Caco-2 (cell line): ENCODE measurements around the gene KRT20. TPM values are rescaled to one million over a fixed set of nuclear protein-coding genes. Genes with fewer than 3 reads are reported as not detected.

ENCODE experiments used
- BruUV-seq: library from RNA; stranded (reverse); fragments of 400-500 nt; replicated peaks from 2 replicates; lab custom pipeline; 2021; lab: Mats Ljungman, UMichigan
- CTCF ChIA-PET: fragments of 300-600 bp; sonication (Branson Sonifier 250); formaldehyde crosslinking; loops from one replicate; lab custom pipeline; 2022; ENCODE audit warnings: antibody characterized with exemption; lab: Charles Lee
- POLR2A ChIA-PET: fragments of 300-600 bp; sonication (Branson Sonifier 250); formaldehyde crosslinking; loops from one replicate; lab custom pipeline; 2022; ENCODE audit warnings: antibody characterized with exemption; lab: Charles Lee
- DNase-seq, 2 experiments: peaks; one replicate each; pipeline versions ENCODE4 v3.0.0 to v3.0.0-alpha.2; 2020 to 2022
- H3K27me3 ChIP-seq: replicated peaks from 2 replicates; pipeline ENCODE4 v1.6.0; 2011; ENCODE audit warnings: low read length; ENCODE audit not compliant: control insufficient read depth, insufficient read depth
- H3K36me3 ChIP-seq: 2 replicates; pipeline ENCODE4 v1.5.1; 2011; ENCODE audit warnings: low read length; ENCODE audit not compliant: control insufficient read depth, insufficient read depth
- H3K4me1 ChIP-seq: fragments of 250-450 bp; sonication (Bioruptor Pico); 2 replicates; pipeline ENCODE4 v1.5.1; 2020; ENCODE audit warnings: mild to moderate bottlenecking
- H3K4me3 ChIP-seq: 2 replicates; pipeline ENCODE4 v1.5.1; 2011; ENCODE audit warnings: low read depth, mild to moderate bottlenecking, control low read depth, low read length
- H3K9me3 ChIP-seq: fragments of 250-450 bp; sonication (Bioruptor Pico); 2 replicates; pipeline ENCODE4 v1.5.1; 2020; ENCODE audit warnings: mild to moderate bottlenecking, moderate library complexity
- H3K27ac Mint-ChIP-seq: one replicate; pipeline ENCODE4 v1.8.0; 2022; ENCODE audit warnings: mixed read lengths; ENCODE audit not compliant: unreplicated experiment
- H3K27me3 Mint-ChIP-seq: one replicate; pipeline ENCODE4 v1.8.0; 2022; ENCODE audit warnings: mixed read lengths; ENCODE audit not compliant: insufficient read depth, unreplicated experiment
- H3K36me3 Mint-ChIP-seq: one replicate; pipeline ENCODE4 v1.8.0; 2022; ENCODE audit warnings: mild to moderate bottlenecking, mixed read lengths; ENCODE audit not compliant: insufficient read depth, unreplicated experiment
- H3K4me1 Mint-ChIP-seq: one replicate; pipeline ENCODE4 v1.8.0; 2022; ENCODE audit warnings: low read depth, mixed read lengths; ENCODE audit not compliant: unreplicated experiment
- H3K4me3 Mint-ChIP-seq: one replicate; pipeline ENCODE4 v1.8.0; 2022; ENCODE audit warnings: mild to moderate bottlenecking, moderate library complexity, mixed read lengths; ENCODE audit not compliant: unreplicated experiment
- H3K9me3 Mint-ChIP-seq: one replicate; pipeline ENCODE4 v1.8.0; 2022; ENCODE audit warnings: mixed read lengths; ENCODE audit not compliant: unreplicated experiment
- intact Hi-C: fragments of 100-400 bp; cut with micrococcal nuclease; formaldehyde crosslinking; loops from one replicate; pipeline ENCODE4 v1.10.0; 2022; ENCODE audit not compliant: unreplicated experiment
- total RNA-seq: library from RNA; stranded (reverse); gene quantifications from 2 replicates; pipeline ENCODE4 v1.2.3, GENCODE V29; 2022
- TF ChIP-seq, protein P1 (sequence below), 2 experiments: fragments of 200-600 bp in 1 of 2; IDR thresholded peaks; 1 replicate in 1 of 2; 2 replicates in 1 of 2; pipeline versions ENCODE4 v1.5.1 to v1.8.0; 2011 to 2022; ENCODE audit warnings: antibody characterized with exemption in 1 of 2, control low read depth in 1 of 2, inconsistent platforms in 1 of 2, low read depth in 1 of 2, low read length in 1 of 2, mild to moderate bottlenecking in 1 of 2, moderate library complexity in 1 of 2; ENCODE audit not compliant: insufficient read depth in 1 of 2, severe bottlenecking in 1 of 2, unreplicated experiment in 1 of 2

KRT20 gene
- total RNA-seq, 1 experiment from 2014 or later = 1.0 TPM

DNA sequence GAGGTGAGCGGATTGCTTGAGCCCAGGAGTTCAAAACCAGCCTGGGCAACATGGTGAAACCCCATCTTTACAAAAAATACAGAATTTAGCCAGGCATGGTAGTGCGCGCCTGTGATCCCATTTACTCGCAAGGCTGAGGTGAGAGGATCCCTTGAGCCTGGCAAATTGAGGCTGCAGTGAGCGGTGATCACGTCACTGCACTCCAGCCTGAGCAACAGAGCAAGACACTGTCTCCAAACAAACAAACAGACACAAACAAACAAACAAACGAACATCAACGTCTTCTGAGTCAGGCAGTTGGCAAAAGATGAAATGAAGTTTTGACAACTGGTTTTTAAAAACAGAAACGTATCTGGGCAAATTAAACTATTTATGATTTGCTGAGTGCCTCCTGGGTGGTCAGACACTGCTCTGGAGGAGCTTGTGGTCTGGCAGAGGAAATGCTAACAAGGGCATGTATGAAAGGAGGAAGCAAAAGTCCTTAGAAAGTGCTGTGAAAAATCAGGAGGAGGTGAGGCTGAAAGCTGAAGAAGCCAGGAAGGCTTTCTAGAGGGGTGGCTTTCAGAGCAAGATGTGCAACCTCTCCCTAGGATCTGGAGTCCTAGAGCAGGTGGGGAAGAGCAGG lies 10.2 kb upstream of the KRT20 start:
- H3K27me3 ChIP-seq = no peaks in the 10 kb centered on the region
- ChIA-PET POLR2A (no interaction called here), CTCF (no interaction called here)
- DNase-seq = no peak
- TF ChIP-seq, protein P1, sequence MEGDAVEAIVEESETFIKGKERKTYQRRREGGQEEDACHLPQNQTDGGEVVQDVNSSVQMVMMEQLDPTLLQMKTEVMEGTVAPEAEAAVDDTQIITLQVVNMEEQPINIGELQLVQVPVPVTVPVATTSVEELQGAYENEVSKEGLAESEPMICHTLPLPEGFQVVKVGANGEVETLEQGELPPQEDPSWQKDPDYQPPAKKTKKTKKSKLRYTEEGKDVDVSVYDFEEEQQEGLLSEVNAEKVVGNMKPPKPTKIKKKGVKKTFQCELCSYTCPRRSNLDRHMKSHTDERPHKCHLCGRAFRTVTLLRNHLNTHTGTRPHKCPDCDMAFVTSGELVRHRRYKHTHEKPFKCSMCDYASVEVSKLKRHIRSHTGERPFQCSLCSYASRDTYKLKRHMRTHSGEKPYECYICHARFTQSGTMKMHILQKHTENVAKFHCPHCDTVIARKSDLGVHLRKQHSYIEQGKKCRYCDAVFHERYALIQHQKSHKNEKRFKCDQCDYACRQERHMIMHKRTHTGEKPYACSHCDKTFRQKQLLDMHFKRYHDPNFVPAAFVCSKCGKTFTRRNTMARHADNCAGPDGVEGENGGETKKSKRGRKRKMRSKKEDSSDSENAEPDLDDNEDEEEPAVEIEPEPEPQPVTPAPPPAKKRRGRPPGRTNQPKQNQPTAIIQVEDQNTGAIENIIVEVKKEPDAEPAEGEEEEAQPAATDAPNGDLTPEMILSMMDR (IDR thresholded peaks at IDR 0.05; ENCODE audit: insufficient read depth in 1 of 2, low read depth in 1 of 2, low read length in 1 of 2, severe bottlenecking in 1 of 2, unreplicated experiment in 1 of 2) = no peak
- peak overlapping the region; percentile 31 for H3K27ac Mint-ChIP-seq
- H3K4me1 ChIP-seq = peaks cover 6% of the 10 kb centered on the region
- H3K9me3 ChIP-seq = no peaks in the 10 kb centered on the region
- no peak overlapping the region for H3K4me3 ChIP-seq
- H3K4me3 Mint-ChIP-seq = no peak overlapping the region
- H3K36me3 ChIP-seq = no peaks in the 10 kb centered on the region
- no peaks in the 10 kb centered on the region for H3K36me3 Mint-ChIP-seq
- BruUV-seq = no TSS peak
- H3K27me3 Mint-ChIP-seq = no peaks in the 10 kb centered on the region
- intact Hi-C loops = no loop called here
- no peaks in the 10 kb centered on the region for H3K4me1 Mint-ChIP-seq
- no peaks in the 10 kb centered on the region for H3K9me3 Mint-ChIP-seq

DNA sequence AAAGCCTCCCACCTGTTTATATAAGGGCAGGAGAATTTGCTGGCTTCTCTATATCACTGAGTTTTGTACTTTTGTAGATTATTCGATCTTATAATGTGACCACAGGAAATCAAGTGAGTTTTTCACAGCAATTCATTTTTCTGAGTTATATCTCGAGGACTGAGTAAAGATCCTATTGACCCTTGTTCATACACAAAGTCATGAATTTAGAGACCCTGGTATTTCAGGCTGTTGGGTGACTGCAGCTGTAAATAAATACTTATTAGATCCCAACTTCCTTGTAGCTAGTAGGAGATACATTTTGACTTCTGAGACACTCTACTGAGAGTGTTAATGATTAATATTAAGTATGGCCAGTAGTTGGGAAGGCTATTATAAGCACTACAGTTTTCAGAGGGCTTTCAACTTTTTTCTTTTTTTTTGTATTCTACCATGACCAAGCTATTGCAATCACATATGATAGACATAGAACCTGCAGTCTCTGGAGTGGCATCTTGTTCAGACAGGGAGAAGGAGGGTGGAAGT lies 3.2 kb upstream of the KRT20 start:
- Mint-ChIP-seq H3K9me3 (no peaks in the 10 kb centered on the region), H3K27ac (no peak overlapping the region), H3K4me3 (no peak overlapping the region), H3K36me3 (no peaks in the 10 kb centered on the region), H3K4me1 (peaks cover 6% of the 10 kb centered on the region), H3K27me3 (no peaks in the 10 kb centered on the region)
- no peaks in the 10 kb centered on the region for H3K27me3 ChIP-seq
- no peak for DNase-seq
- H3K36me3 ChIP-seq = no peaks in the 10 kb centered on the region
- intact Hi-C loops = no loop called here
- CTCF ChIA-PET = no interaction called here
- POLR2A ChIA-PET = no interaction called here
- TF ChIP-seq, protein P1 (IDR thresholded peaks at IDR 0.05; ENCODE audit: insufficient read depth in 1 of 2, low read depth in 1 of 2, low read length in 1 of 2, severe bottlenecking in 1 of 2, unreplicated experiment in 1 of 2) = no peak
- no TSS peak for BruUV-seq
- 0 out of 2 replicates have a peak, but pooled peaks cover 5% of the 10 kb centered on the region for H3K4me1 ChIP-seq
- no peaks in the 10 kb centered on the region for H3K9me3 ChIP-seq
- no peak overlapping the region for H3K4me3 ChIP-seq

DNA sequence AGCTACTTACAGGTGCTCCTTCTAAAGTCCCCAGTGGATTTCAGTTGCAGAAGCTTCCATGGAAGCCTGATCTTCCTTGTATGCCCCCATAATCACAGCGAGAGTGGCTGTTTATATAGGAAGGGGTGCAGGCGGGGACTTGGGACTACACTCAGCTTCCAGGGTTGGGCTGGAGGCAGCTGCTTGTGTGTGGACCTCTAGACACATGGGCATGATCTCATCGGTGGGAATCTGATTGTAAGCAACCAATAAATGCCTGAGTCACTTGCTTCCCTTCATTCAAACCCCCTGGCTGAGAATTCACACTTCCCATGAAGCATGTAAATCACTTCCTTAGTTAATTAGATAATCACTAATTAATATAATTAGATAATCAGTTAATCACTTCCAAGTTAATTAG lies 1.0 kb upstream of the KRT20 start:
- BruUV-seq = no TSS peak

More for the DNA sequence above, 1.0 kb upstream of the KRT20 start:
- peaks cover 9% of the 10 kb centered on the region; the same call in 1 of the 2 replicates for H3K4me1 ChIP-seq
- H3K27me3 ChIP-seq = no peaks in the 10 kb centered on the region
- no peaks in the 10 kb centered on the region for H3K9me3 Mint-ChIP-seq
- no peaks in the 10 kb centered on the region for H3K9me3 ChIP-seq
- TF ChIP-seq, protein P1 (IDR thresholded peaks at IDR 0.05; ENCODE audit: insufficient read depth in 1 of 2, low read depth in 1 of 2, low read length in 1 of 2, severe bottlenecking in 1 of 2, unreplicated experiment in 1 of 2) = no peak
- H3K4me3 ChIP-seq = no peak overlapping the region
- DNase-seq = no peak
- CTCF ChIA-PET = no interaction called here
- H3K27ac Mint-ChIP-seq = no peak overlapping the region
- intact Hi-C loops = no loop called here
- no peaks in the 10 kb centered on the region for H3K27me3 Mint-ChIP-seq
- no peaks in the 10 kb centered on the region for H3K36me3 Mint-ChIP-seq
- POLR2A ChIA-PET = no interaction called here
- peaks cover 12% of the 10 kb centered on the region for H3K4me1 Mint-ChIP-seq
- no peak overlapping the region for H3K4me3 Mint-ChIP-seq
- no peaks in the 10 kb centered on the region for H3K36me3 ChIP-seq
